HepG2 (cell line): ENCODE measurements around the gene CILP2. TPM values are rescaled to one million over a fixed set of nuclear protein-coding genes. Genes with fewer than 3 reads are reported as not detected.

Source experiments
- AGO2 ChIP-seq: fragments of 200-400 bp; formaldehyde crosslinking; optimal IDR thresholded peaks from 2 replicates; pipeline ENCODE3; 2017; ENCODE audit warnings: mild to moderate bottlenecking, low read depth, low read length, moderate library complexity
- KIAA2018 ChIP-seq: sonication (generic); formaldehyde crosslinking; IDR thresholded peaks from 2 replicates; pipeline ENCODE4 v1.5.0; 2020; ENCODE audit warnings: mild to moderate bottlenecking, missing genetic modification reagents, borderline replicate concordance
- RORA ChIP-seq: sonication (generic); formaldehyde crosslinking; IDR thresholded peaks from 2 replicates; pipeline ENCODE4 v1.5.0; 2020; ENCODE audit warnings: mild to moderate bottlenecking, missing genetic modification reagents, moderate library complexity
- ZNF274 ChIP-seq: sonication (generic); formaldehyde crosslinking; IDR thresholded peaks from 2 replicates; pipeline ENCODE4 v1.5.1; 2020; ENCODE audit warnings: mild to moderate bottlenecking, missing genetic modification reagents
- ZNF326 ChIP-seq: sonication (generic); formaldehyde crosslinking; IDR thresholded peaks from 2 replicates; pipeline ENCODE4 v1.4.0; 2020; ENCODE audit warnings: missing genetic modification reagents, borderline replicate concordance
- polyA plus RNA-seq, 8 experiments: library from polyadenylated mRNA; depleted of rRNA in 3 of 8; stranded (reverse) in 7 of 8; unstranded in 1 of 8; fragments of >200 nt; fragmentation: Illumina TruSeq in 4 of 8; extraction: Trizol in 4 of 8; gene quantifications; 2 replicates each; pipeline versions ENCODE4 v1.2.1 to v1.2.3, GENCODE V29; 2011 to 2016; ENCODE audit warnings: low read depth in 4 of 8, missing spikeins in 1 of 8, mixed read lengths in 1 of 8; ENCODE audit not compliant: insufficient read depth in 1 of 8
- total RNA-seq, 5 experiments: library from RNA; depleted of rRNA; stranded (reverse); fragments of >200 nt; fragmentation: Illumina TruSeq; extraction: Trizol; gene quantifications; 2 replicates each; pipeline ENCODE4 v1.2.3, GENCODE V29; 2016; ENCODE audit warnings: low read depth in 1 of 5

The CILP2 gene
- total and polyA plus RNA-seq, 2 of the 13 experiments (the other 11 are each of a cell fraction or from before 2014, with no cell fraction given): 0.09 to 0.37 TPM

- TF ChIP-seq KIAA2018 (no peak), AGO2 (peak; percentile 29), RORA (CRISPR knock-in tag) (no peak), ZNF326 (CRISPR knock-in tag) (no peak), ZNF274 (CRISPR knock-in tag) (no peak)
Measured at GRCh38 chr19:19505669-19506326, 32.3 kb upstream of the CILP2 start (continued).
